K562 (cell line): ENCODE measurements around the gene SNUPN. TPM values are rescaled to one million over a fixed set of nuclear protein-coding genes. Genes with fewer than 3 reads are reported as not detected.
A peak's percentile ranks its signal among the peaks of the same experiment; 100 is the strongest.

Experiments used
- ATF2 ChIP-seq: sonication (generic); formaldehyde crosslinking; IDR thresholded peaks from 2 replicates; pipeline ENCODE4 v1.8.1; 2022; ENCODE audit warnings: missing genetic modification reagents
- CBX1 ChIP-seq: sonication (generic); IDR thresholded peaks from 2 replicates; pipeline ENCODE4 v1.6.1; 2016; ENCODE audit warnings: antibody characterized with exemption, low read depth, mild to moderate bottlenecking
- CEBPG ChIP-seq, 3 experiments: fragments of 200-800 bp in 1 of 3; sonication (Bioruptor generic) in 1 of 3; sonication (generic) in 1 of 3; formaldehyde crosslinking in 1 of 3; IDR thresholded peaks in 2 of 3; conservative IDR thresholded peaks in 1 of 3; 2 replicates each; pipeline versions ENCODE4 v1.6.1 to v1.8.0; 2016 to 2022; ENCODE audit warnings: missing compliant biosample characterization in 2 of 3, missing genetic modification characterization in 2 of 3, mild to moderate bottlenecking in 1 of 3, missing genetic modification reagents in 1 of 3
- DEAF1 ChIP-seq: fragments of 450-650 bp; formaldehyde crosslinking; IDR thresholded peaks from 2 replicates; pipeline ENCODE4 v1.4.0; 2020; ENCODE audit warnings: mild to moderate bottlenecking, moderate library complexity
- ELF4 ChIP-seq: fragments of 450-650 bp; formaldehyde crosslinking; IDR thresholded peaks from 2 replicates; pipeline ENCODE4 v1.4.0; 2022; ENCODE audit warnings: missing genetic modification characterization
- ETV5 ChIP-seq: sonication (generic); formaldehyde crosslinking; IDR thresholded peaks from 2 replicates; pipeline ENCODE4 v1.4.0; 2020; ENCODE audit warnings: low read depth, mild to moderate bottlenecking, missing genetic modification reagents
- HMG20A ChIP-seq: fragments of 450-650 bp; formaldehyde crosslinking; conservative IDR thresholded peaks from 2 replicates; pipeline ENCODE4 v1.4.0; 2020; ENCODE audit warnings: mild to moderate bottlenecking, mixed read lengths
- HMG20B ChIP-seq: fragments of 250-450 bp; sonication (Bioruptor Pico); IDR thresholded peaks from 2 replicates; pipeline ENCODE4 v1.5.0; 2021; ENCODE audit warnings: mild to moderate bottlenecking
- IFI16 ChIP-seq: fragments of 250-450 bp; sonication (Bioruptor Pico); IDR thresholded peaks from 2 replicates; pipeline ENCODE4 v2.1.2; 2022; ENCODE audit warnings: mild to moderate bottlenecking, inconsistent platforms
- IRF9 ChIP-seq: fragments of 450-650 bp; IDR thresholded peaks from 2 replicates; pipeline ENCODE4 v1.6.1; 2016; ENCODE audit warnings: missing biosample characterization, missing genetic modification characterization
- KAT7 ChIP-seq: sonication (generic); formaldehyde crosslinking; IDR thresholded peaks from 2 replicates; pipeline ENCODE4 v1.8.0; 2022; ENCODE audit warnings: missing genetic modification reagents, mild to moderate bottlenecking, borderline replicate concordance
- MBD2 ChIP-seq: sonication (generic); IDR thresholded peaks from 2 replicates; pipeline ENCODE4 v1.6.1; 2016; ENCODE audit warnings: low read depth, borderline replicate concordance
- MITF ChIP-seq: IDR thresholded peaks from 2 replicates; pipeline ENCODE4 v1.6.1; 2014; ENCODE audit warnings: antibody characterized with exemption
- PML ChIP-seq: IDR thresholded peaks from 2 replicates; pipeline ENCODE4 v1.6.1; 2012; ENCODE audit warnings: low read length, inconsistent platforms
- PTBP1 ChIP-seq: fragments of 200-400 bp; formaldehyde crosslinking; IDR thresholded peaks from 2 replicates; pipeline ENCODE4 v1.6.1; 2017; ENCODE audit warnings: low read depth, low read length
- PURB ChIP-seq: sonication (generic); formaldehyde crosslinking; IDR thresholded peaks from 2 replicates; pipeline ENCODE4 v1.9.0; 2021; ENCODE audit warnings: low read depth, mild to moderate bottlenecking, missing genetic modification reagents
- SMAD2 ChIP-seq: fragments of 150-350 bp; IDR thresholded peaks from 2 replicates; pipeline ENCODE4 v1.6.1; 2014; ENCODE audit warnings: low read depth, mild to moderate bottlenecking, low read length
- SOX6 ChIP-seq: fragments of 450-650 bp; IDR thresholded peaks from 2 replicates; pipeline ENCODE4 v1.6.1; 2014; ENCODE audit warnings: mild to moderate bottlenecking
- ZFP30 ChIP-seq: fragments of 250-450 bp; sonication (Bioruptor Pico); IDR thresholded peaks from 2 replicates; pipeline ENCODE4 v1.8.0; 2022; ENCODE audit warnings: moderate library complexity, mild to moderate bottlenecking, inconsistent platforms, borderline replicate concordance
- ZNF445 ChIP-seq: fragments of 250-450 bp; sonication (Bioruptor Pico); IDR thresholded peaks from 2 replicates; pipeline ENCODE4 v1.4.0; 2020; ENCODE audit warnings: low read depth, mild to moderate bottlenecking, moderate library complexity
- ZNF511 ChIP-seq: sonication (generic); formaldehyde crosslinking; IDR thresholded peaks from 2 replicates; pipeline ENCODE4 v1.8.0; 2022; ENCODE audit warnings: mild to moderate bottlenecking, missing genetic modification reagents
- ZNF766 ChIP-seq: fragments of 200-800 bp; sonication (Bioruptor generic); conservative IDR thresholded peaks from 2 replicates; pipeline ENCODE4 v1.6.1; 2016; ENCODE audit warnings: missing genetic modification characterization, missing compliant biosample characterization
- polyA plus RNA-seq, 8 experiments: library from polyadenylated mRNA; depleted of rRNA in 4 of 8; stranded (reverse) in 5 of 8; unstranded in 3 of 8; fragments of >200 nt; fragmentation: Nextera tagmentation in 2 of 8; fragmentation: Illumina TruSeq in 1 of 8; extraction: Ambion mirVana in 2 of 8; extraction: Trizol in 1 of 8; gene quantifications; 2 replicates each; pipeline versions ENCODE4 v1.2.1 to v1.2.3, GENCODE V29; 2011 to 2014; ENCODE audit warnings: inconsistent platforms in 1 of 8, missing spikeins in 1 of 8
- total RNA-seq, 7 experiments: library from RNA; depleted of rRNA in 6 of 7; stranded (reverse); fragments of >200 nt in 6 of 7; fragmentation: Illumina TruSeq in 2 of 7; extraction: Trizol in 2 of 7; gene quantifications; 2 replicates each; pipeline versions ENCODE4 v1.2.1 to v1.2.3, GENCODE V29; 2011 to 2021; ENCODE audit warnings: low replicate concordance in 1 of 7

SNUPN gene
- total and polyA plus RNA-seq, 9 of the 15 experiments (the other 6 are each of a cell fraction or from before 2014, with no cell fraction given) = 32.2 to 78.3 (median 40.0) TPM

GRCh38 chr15:75625542-75626347 lies at the start of gene SNUPN (continued):
- TF ChIP-seq IRF9 (tag) = no peak
- TF ChIP-seq IFI16 = no peak
- TF ChIP-seq DEAF1 (CRISPR knock-in tag) = no peak
- TF ChIP-seq ZNF766 (CRISPR knock-in tag) = no peak
- peak; percentile 35 for TF ChIP-seq PML
- TF ChIP-seq SOX6 = no peak; the same call in 1 of the 2 replicates
- TF ChIP-seq ELF4 (CRISPR knock-in tag) = no peak; the same call in 1 of the 2 replicates
- TF ChIP-seq ETV5 (CRISPR knock-in tag) = peak; percentile 95
- peak; percentile 33; the same call in 1 of the 2 replicates for TF ChIP-seq MITF
- TF ChIP-seq PTBP1 = no peak
- no peak for TF ChIP-seq ZFP30
- TF ChIP-seq CBX1 = no peak; the same call in none of the 2 replicates
- no peak for TF ChIP-seq PURB
- TF ChIP-seq SMAD2 = no peak
- TF ChIP-seq MBD2 = peak; percentile 67; the same call in 1 of the 2 replicates
- TF ChIP-seq ZNF511 (CRISPR knock-in tag) = peak; percentile 59; the same call in 1 of the 2 replicates
- TF ChIP-seq HMG20B = 0 out of 2 replicates have a peak, but pooled peaks have one; percentile 57
- TF ChIP-seq HMG20A = no peak
- TF ChIP-seq ZNF445 = no peak
- 0 out of 2 replicates have a peak, but pooled peaks have one; percentile 39 for TF ChIP-seq KAT7 (CRISPR knock-in tag)
- no peak for TF ChIP-seq CEBPG (CRISPR knock-in tag; IDR thresholded peaks at IDR 0.05)
- no peak for TF ChIP-seq CEBPG (tag; conservative IDR thresholded peaks at IDR 0.05 in 1 of 2, IDR thresholded peaks at IDR 0.05 in 1 of 2)
- TF ChIP-seq ATF2 (CRISPR knock-in tag) = no peak
